Activated naive CD8-positive, alpha-beta T cell treated with anti-CD3 and anti-CD28 coated beads for 36 hours (primary cell): Measurements from ENCODE around the gene SLC6A18. TPM values are rescaled to one million over a fixed set of nuclear protein-coding genes. Genes with fewer than 3 reads are reported as not detected.

Experiments
- DNase-seq: peaks from one replicate; pipeline ENCODE4 v3.0.0; 2021
- H3K27ac Mint-ChIP-seq: one replicate; pipeline ENCODE4 v1.8.0; 2022; ENCODE audit warnings: mild to moderate bottlenecking, moderate library complexity, mixed read lengths
- H3K27me3 Mint-ChIP-seq: one replicate; pipeline ENCODE4 v1.8.0; 2022; ENCODE audit warnings: mild to moderate bottlenecking, mixed read lengths
- H3K36me3 Mint-ChIP-seq: one replicate; pipeline ENCODE4 v1.8.0; 2021; ENCODE audit warnings: mild to moderate bottlenecking, mixed read lengths
- H3K4me1 Mint-ChIP-seq: one replicate; pipeline ENCODE4 v1.8.0; 2021; ENCODE audit warnings: mixed read lengths
- H3K4me3 Mint-ChIP-seq: one replicate; pipeline ENCODE4 v1.8.0; 2022; ENCODE audit warnings: mild to moderate bottlenecking, moderate library complexity, mixed read lengths
- H3K9me3 Mint-ChIP-seq: one replicate; pipeline ENCODE4 v1.8.0; 2022; ENCODE audit warnings: mixed read lengths
- total RNA-seq, 2 experiments: library from RNA; stranded (reverse); gene quantifications; one replicate each; pipeline ENCODE4 v1.2.3, GENCODE V29; 2021

Gene SLC6A18
- total RNA-seq, 2 experiments from 2014 or later: not detected

DNA sequence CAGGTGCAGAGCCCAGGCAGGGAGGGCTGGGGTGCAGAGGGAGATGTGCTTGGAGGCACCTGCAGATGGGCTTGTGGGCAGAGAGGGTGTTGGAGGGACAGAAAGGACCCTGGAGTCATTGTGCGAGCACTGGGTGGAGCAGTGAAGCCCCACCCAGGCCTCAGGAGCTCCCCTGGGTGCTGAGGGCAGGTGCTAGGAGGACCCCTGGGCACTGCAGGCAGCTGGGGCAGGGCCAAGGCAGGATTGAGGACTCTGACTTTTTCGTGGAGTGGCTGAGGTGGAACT lies 10.3 kb upstream of the SLC6A18 start:
- Mint-ChIP-seq H3K27me3 (no peaks in the 10 kb centered on the region), H3K4me3 (no peak overlapping the region), H3K9me3 (no peaks in the 10 kb centered on the region), H3K27ac (no peak overlapping the region), H3K4me1 (peaks cover 4% of the 10 kb centered on the region), H3K36me3 (no peaks in the 10 kb centered on the region)
- DNase-seq: no peak

DNA sequence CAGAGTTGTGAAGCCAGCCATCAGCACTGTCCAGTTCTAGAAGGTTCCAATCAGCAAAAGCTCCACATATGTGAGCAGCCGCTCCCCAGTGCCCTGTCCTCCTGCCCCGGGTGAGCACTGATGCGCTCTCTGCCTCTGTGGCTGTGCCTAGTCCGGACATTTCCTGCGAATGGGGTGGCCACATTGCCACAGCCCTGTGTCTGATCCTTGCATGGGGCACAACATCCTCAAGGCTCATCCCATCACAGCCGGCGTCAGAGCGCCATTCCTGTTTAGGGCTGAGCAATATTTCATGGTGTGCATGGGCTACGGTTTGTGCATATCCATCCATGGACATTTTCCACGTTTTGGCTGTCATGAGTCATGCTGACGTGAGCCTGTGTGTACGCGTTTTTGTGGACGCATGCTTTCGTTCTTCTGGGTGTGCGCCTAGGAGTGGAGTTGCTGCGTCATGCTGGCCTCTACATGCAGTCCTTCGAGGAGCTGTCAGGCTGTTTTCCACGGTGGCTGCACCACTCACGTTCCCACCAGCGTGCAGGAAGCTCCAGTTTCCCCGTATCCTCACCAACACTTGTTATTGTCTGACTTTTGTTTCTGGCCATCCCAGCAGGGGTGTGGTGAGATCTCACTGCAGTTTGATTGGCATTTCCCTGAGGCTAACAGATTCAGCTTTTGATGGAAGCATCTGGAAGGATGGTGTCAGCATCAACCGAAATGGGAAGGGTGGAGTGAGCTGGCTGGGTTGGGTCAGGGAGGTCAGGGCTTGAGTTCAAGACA lies 9.7 kb upstream of the SLC6A18 start:
- no peak overlapping the region for H3K27ac Mint-ChIP-seq
- no peak overlapping the region for H3K4me3 Mint-ChIP-seq
- H3K9me3 Mint-ChIP-seq: no peaks in the 10 kb centered on the region
- H3K36me3 Mint-ChIP-seq: no peaks in the 10 kb centered on the region
- no peak for DNase-seq
- peaks cover 4% of the 10 kb centered on the region for H3K4me1 Mint-ChIP-seq
- no peaks in the 10 kb centered on the region for H3K27me3 Mint-ChIP-seq

GRCh38 chr5:1216211-1216917 lies 8.8 kb upstream of the SLC6A18 start:
- Mint-ChIP-seq H3K4me3 (no peak overlapping the region), H3K36me3 (no peaks in the 10 kb centered on the region), H3K27me3 (no peaks in the 10 kb centered on the region), H3K27ac (no peak overlapping the region), H3K9me3 (no peaks in the 10 kb centered on the region), H3K4me1 (peaks cover 4% of the 10 kb centered on the region)
- DNase-seq: no peak

GRCh38 chr5:1216918-1217295 lies 8.3 kb upstream of the SLC6A18 start:
- Mint-ChIP-seq H3K4me3 (no peak overlapping the region), H3K27me3 (no peaks in the 10 kb centered on the region), H3K4me1 (peaks cover 4% of the 10 kb centered on the region), H3K36me3 (no peaks in the 10 kb centered on the region), H3K27ac (no peak overlapping the region), H3K9me3 (no peaks in the 10 kb centered on the region)
- no peak for DNase-seq

- H3K27ac Mint-ChIP-seq: no peak overlapping the region
- H3K27me3 Mint-ChIP-seq: no peaks in the 10 kb centered on the region
- H3K4me3 Mint-ChIP-seq: no peak overlapping the region
- DNase-seq: no peak
- H3K9me3 Mint-ChIP-seq: no peaks in the 10 kb centered on the region
- no peaks in the 10 kb centered on the region for H3K36me3 Mint-ChIP-seq
- peaks cover 4% of the 10 kb centered on the region for H3K4me1 Mint-ChIP-seq
Observed at GRCh38 chr5:1217596-1218206, 7.5 kb upstream of the SLC6A18 start.

- no peak for DNase-seq
- Mint-ChIP-seq H3K4me1 (peaks cover 4% of the 10 kb centered on the region), H3K4me3 (no peak overlapping the region), H3K27me3 (no peaks in the 10 kb centered on the region), H3K27ac (no peak overlapping the region), H3K9me3 (no peaks in the 10 kb centered on the region), H3K36me3 (no peaks in the 10 kb centered on the region)
Observed at GRCh38 chr5:1218351-1219080, 6.7 kb upstream of the SLC6A18 start.

GRCh38 chr5:1219098-1219767 lies 5.9 kb upstream of the SLC6A18 start:
- H3K4me3 Mint-ChIP-seq: no peak overlapping the region
- H3K9me3 Mint-ChIP-seq: no peaks in the 10 kb centered on the region
- H3K27ac Mint-ChIP-seq: no peak overlapping the region
- DNase-seq: no peak
- no peaks in the 10 kb centered on the region for H3K27me3 Mint-ChIP-seq
- H3K4me1 Mint-ChIP-seq: peaks cover 4% of the 10 kb centered on the region
- no peaks in the 10 kb centered on the region for H3K36me3 Mint-ChIP-seq

DNA sequence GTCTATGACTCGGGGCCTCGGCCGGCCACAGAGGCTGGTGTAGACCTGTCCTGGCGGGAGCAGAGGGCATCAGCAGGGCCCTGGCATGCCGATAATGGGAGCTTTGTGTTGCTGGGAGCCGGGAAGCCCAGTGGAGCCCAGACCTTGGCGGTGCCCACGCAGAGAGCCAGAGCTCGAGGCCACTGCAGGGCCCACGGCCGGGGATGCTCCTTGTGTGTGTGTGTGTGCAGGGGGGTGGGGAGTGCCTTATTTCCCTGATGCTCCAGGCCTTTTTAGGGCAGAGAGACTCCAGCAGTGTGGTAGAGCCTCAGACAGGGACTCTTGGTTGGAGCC lies 5.4 kb upstream of the SLC6A18 start:
- no peaks in the 10 kb centered on the region for H3K9me3 Mint-ChIP-seq
- no peaks in the 10 kb centered on the region for H3K36me3 Mint-ChIP-seq
- no peak for DNase-seq
- H3K4me3 Mint-ChIP-seq: no peak overlapping the region
- no peak overlapping the region for H3K27ac Mint-ChIP-seq
- peaks cover 4% of the 10 kb centered on the region for H3K4me1 Mint-ChIP-seq
- H3K27me3 Mint-ChIP-seq: no peaks in the 10 kb centered on the region

GRCh38 chr5:1220351-1220750 lies 4.8 kb upstream of the SLC6A18 start:
- no peaks in the 10 kb centered on the region for H3K36me3 Mint-ChIP-seq
- no peak overlapping the region for H3K4me3 Mint-ChIP-seq
- H3K27ac Mint-ChIP-seq: no peak overlapping the region
- no peak for DNase-seq
- H3K9me3 Mint-ChIP-seq: no peaks in the 10 kb centered on the region
- H3K27me3 Mint-ChIP-seq: no peaks in the 10 kb centered on the region
- peaks cover 4% of the 10 kb centered on the region for H3K4me1 Mint-ChIP-seq

DNA sequence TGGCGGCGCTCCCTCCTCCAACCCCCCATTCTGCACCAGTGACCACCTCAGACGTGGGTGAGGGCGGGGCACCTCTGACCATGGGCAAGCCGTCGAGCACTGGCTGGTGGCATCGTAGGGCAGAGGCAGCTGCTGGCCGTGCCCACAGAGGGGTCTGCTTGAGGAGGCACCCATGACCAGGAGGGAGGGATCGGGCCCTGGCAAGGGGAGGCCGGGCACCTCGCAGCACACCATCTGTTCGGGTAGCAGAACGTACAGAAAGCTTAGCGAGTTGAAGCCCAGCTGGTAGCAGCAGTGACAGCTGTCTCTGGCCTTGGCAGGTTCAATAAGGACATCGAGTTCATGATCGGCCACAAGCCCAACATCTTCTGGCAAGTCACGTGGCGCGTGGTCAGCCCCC lies 4.3 kb upstream of the SLC6A18 start:
- Mint-ChIP-seq H3K9me3 (no peaks in the 10 kb centered on the region), H3K27me3 (no peaks in the 10 kb centered on the region), H3K4me1 (peaks cover 4% of the 10 kb centered on the region), H3K36me3 (no peaks in the 10 kb centered on the region), H3K4me3 (no peak overlapping the region), H3K27ac (no peak overlapping the region)
- no peak for DNase-seq

DNA sequence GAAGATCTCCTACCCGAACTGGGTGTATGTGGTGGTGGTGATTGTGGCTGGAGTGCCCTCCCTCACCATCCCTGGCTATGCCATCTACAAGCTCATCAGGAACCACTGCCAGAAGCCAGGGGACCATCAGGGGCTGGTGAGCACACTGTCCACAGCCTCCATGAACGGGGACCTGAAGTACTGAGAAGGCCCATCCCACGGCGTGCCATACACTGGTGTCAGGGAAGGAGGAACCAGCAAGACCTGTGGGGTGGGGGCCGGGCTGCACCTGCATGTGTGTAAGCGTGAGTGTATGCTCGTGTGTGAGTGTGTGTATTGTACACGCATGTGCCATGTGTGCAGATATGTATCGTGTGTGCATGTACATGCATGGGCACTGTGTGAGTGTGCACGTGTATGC lies 3.5 kb upstream of the SLC6A18 start:
- peaks cover 4% of the 10 kb centered on the region for H3K4me1 Mint-ChIP-seq
- H3K4me3 Mint-ChIP-seq: no peak overlapping the region
- DNase-seq: no peak
- no peak overlapping the region for H3K27ac Mint-ChIP-seq
- no peaks in the 10 kb centered on the region for H3K27me3 Mint-ChIP-seq
- no peaks in the 10 kb centered on the region for H3K9me3 Mint-ChIP-seq
- no peaks in the 10 kb centered on the region for H3K36me3 Mint-ChIP-seq

- H3K4me3 Mint-ChIP-seq: no peak overlapping the region
- H3K9me3 Mint-ChIP-seq: no peaks in the 10 kb centered on the region
- peaks cover 2% of the 10 kb centered on the region for H3K27me3 Mint-ChIP-seq
- H3K4me1 Mint-ChIP-seq: peaks cover 4% of the 10 kb centered on the region
- no peak for DNase-seq
- no peaks in the 10 kb centered on the region for H3K36me3 Mint-ChIP-seq
- no peak overlapping the region for H3K27ac Mint-ChIP-seq
Observed at GRCh38 chr5:1222147-1222546, 3.0 kb upstream of the SLC6A18 start.

GRCh38 chr5:1222621-1223277 lies 2.4 kb upstream of the SLC6A18 start:
- H3K27ac Mint-ChIP-seq: no peak overlapping the region
- DNase-seq: no peak
- peaks cover 8% of the 10 kb centered on the region for H3K27me3 Mint-ChIP-seq
- no peak overlapping the region for H3K4me3 Mint-ChIP-seq
- no peaks in the 10 kb centered on the region for H3K9me3 Mint-ChIP-seq
- no peaks in the 10 kb centered on the region for H3K36me3 Mint-ChIP-seq
- peaks cover 3% of the 10 kb centered on the region for H3K4me1 Mint-ChIP-seq

DNA sequence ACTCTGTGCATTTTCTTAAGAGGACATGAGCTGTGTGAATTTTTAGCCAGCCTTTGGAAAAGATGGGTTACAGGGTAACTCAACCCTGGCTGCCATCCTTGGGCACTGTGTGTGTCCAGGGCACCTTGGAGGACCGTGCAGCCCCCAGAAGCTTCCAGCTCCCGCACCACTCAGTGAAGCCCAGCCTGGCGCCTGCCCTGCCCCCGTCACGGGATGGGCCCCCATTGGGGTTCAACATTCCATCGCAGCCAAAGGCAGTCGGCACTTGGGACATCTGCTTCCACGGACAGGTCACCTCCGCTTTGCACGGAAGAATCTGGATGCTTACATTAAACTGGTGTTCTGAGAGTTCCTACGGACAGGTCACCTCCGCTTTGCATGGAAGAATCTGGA lies 1.9 kb upstream of the SLC6A18 start:
- Mint-ChIP-seq H3K27ac (no peak overlapping the region), H3K27me3 (peaks cover 13% of the 10 kb centered on the region), H3K4me1 (no peaks in the 10 kb centered on the region), H3K4me3 (no peak overlapping the region), H3K36me3 (no peaks in the 10 kb centered on the region), H3K9me3 (no peaks in the 10 kb centered on the region)
- no peak for DNase-seq

- no peaks in the 10 kb centered on the region for H3K9me3 Mint-ChIP-seq
- H3K4me3 Mint-ChIP-seq: no peak overlapping the region
- H3K4me1 Mint-ChIP-seq: peaks cover 6% of the 10 kb centered on the region
- H3K27me3 Mint-ChIP-seq: peaks cover 26% of the 10 kb centered on the region
- H3K27ac Mint-ChIP-seq: no peak overlapping the region
- H3K36me3 Mint-ChIP-seq: no peaks in the 10 kb centered on the region
- no peak for DNase-seq
Observed at GRCh38 chr5:1224631-1225030, 550 bp upstream of the SLC6A18 start.
